Iris pigment epithelial cell (primary cell): ENCODE results near the gene XPC.

ENCODE experiments used
- DNase-seq: peaks from one replicate; pipeline ENCODE4 v3.0.0-alpha.2; 2011; ENCODE audit warnings: low read depth

The XPC gene

DNA sequence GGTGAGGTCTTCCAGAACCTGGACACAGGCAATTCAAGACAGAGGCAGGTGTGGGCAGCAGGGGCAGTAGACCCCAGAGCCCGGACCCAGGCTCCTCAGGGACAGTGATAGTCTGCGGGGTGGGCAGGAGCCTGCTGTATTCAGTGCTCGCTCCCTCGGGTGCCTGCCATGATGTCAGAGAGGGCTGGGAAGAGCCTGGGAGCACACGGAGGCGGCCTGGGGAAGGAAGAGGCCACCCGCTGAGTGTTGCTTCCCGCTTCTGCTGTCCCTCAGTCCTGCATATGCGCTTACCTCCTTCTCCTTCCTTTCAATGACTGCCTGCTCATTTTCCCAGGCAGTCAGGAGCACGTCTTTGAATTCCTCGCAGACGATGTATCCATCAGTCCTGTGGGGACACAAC, 30.8 kb downstream of the XPC start:
- no peak for DNase-seq

DNA sequence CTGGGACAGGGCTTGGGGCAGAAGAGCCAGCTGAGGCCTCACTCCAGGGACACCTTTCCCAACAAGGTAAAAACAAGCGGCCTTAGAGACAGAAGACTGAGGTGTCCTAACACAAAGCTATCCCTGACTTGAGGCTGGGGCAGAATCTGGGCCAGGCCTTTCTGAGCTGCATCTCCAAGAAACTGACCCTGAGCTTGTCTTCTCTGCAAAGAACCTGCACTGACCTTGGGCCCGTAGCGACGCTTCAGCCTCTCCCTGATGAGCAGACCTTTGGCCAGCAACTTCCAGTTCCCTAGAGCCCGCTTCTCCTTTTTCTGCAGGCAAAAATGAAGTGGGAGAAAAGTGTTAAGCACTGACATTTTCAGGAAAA, 31.4 kb downstream of the XPC start:
- no peak for DNase-seq

DNA sequence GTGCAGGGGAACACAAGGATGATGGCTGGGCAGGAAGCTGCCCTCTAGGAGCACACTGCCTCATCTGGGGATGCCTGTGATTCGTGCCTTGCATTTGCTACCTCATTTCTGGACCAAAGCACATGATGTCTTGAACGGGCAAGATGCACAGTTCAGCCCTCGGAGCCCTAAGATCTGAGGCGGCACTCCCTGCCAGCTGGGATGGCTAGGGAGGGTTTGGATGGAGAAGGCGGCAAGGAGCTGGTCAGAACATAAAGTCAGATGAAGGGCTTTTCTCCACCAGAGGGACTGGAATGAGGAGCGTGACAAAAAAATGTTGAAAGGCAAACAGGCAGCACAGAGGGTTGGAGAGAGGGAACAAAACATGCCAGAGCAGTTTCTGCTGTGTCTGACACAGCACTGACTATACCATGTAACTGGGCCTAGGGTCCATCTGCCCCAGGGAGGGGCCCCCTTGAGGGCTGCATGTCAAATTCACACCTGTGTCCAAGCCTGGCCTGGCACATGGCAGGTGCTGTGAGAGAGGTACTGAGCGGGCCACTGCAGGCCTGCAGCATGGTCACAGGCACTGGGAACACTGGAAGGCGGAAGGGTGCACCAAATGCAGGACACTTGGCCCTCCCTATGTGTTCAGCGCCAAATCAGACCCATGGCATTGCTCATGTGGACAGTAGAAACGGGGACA, 31.9 kb downstream of the XPC start:
- no peak for DNase-seq

DNA sequence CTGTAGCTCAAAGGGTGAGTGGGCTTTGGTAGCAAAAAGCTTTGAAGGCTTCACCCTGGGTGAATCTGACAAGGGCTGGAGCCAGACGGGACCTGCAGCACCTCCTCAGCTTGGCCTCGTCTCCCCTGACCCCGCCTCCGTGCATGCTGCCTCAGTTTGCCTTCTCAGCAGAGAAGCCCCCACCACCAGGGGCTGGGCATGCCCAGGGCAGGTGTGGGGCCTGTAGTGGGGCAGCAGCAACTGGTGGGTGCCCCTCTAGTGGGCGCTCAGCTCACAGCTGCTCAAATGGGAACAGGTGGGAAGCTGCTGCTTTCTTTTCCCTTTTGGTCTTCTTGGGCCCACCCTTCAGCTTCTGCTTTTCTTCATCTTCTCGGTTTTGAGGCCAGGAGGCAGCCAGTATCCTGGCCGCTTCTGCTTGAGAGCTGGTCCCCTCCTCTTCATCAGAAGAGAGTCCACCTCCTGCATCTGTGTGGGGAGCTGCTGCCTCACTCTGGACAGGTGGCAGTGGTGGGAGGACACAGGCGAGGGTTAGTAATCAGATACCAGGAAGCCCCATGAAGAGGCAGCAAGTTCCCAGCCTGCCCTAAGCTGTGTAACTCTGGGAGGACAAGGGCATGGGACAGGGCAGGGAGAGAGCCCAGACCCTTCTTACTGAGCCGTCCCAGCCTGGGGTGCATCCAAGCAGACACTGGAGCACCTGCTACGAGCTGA, 32.6 kb downstream of the XPC start:
- no peak for DNase-seq

DNA sequence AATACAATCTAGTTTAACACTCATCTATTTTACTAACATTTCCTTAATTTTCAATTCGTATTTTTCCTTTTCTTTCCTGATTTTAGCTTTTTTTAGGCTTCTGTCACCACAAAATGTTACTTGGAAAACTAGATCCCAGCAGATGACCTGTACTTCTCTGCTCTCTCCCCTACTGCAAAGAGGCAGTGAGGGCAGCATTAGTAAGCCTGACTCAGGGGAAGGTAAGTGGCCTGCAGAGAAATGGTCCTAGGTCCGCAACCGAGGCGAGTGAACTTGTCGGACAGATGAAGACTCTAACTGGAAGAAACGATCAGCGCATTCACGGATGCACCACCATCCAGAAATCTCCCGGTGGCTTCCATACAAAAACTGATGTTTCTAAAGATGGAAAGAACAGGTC, 33.2 kb downstream of the XPC start:
- peak; percentile 70 for DNase-seq

DNA sequence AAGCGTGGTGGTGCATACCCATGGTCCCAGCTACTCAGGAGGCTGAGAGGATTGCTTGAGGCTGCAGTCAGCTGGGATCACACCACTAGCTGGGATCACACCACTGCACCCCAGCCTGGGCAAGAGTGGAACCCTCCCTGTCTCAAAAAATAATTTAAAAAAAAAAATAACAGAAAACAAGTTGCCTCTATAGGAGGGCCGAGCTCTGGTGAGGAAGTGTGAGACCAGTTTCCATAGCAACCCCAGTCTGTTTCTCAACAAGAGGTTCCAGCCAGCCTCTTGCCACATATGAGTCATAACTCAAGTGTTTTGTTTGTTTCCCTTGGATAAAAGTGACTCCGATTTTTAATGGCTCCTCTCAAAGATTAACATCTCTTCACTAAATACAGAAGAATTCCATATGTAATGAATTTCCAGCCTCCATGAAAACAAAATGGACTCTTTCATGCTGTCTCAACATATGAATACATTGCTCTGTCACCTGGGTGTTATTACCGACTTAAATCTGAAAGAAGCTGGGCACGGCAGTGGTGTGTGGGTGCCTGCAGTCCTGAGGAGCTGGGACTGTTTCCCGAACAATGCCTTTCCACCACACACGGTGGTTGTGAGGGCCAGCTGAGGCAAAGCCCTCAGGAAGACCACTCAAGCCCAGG, 33.9 kb downstream of the XPC start:
- DNase-seq: peak; percentile 99

DNA sequence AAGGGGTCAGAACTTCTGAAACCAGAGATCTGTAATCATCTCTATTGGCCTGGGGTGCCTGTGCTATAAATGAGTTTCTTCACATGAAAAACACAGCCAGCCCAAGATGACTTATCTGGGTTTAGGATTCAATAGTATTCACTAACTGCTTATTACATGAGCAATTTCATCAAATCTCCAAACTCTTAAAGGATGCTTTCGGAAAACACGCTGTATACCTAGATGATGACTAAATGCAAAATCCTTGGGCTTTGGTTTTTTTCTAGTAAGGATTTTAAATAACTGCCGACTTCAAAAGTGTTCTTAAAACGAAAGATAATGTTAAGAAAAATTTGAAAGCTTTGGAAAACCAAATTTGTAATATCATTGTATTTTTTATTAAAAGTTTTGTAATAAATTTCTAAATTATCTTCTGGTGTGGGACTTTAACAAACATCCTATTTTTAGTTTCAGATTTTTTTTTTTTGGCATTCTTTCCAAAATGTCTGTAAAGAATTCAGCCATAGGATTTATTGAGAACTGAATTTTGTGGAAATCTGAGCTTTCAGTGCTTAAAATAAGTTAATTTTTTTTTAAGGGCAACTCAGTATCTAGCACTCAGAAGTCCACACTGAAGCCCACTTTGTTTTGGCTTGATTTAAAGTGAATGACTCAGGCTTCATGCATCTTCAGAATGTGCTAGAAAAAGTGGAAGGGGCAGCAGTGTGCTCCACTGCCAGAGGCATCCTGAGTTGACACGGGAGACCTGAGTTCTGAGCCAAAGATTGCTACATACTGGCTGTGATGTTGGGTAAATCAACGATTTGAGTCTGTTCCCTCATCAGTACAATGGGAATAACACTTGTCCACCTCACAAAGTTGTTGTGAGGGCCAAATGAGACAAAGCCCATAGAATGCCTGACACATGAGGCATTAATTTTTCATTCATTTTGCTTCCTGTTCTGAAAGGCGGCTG, 34.9 kb downstream of the XPC start:
- peak; percentile 97 for DNase-seq

DNA sequence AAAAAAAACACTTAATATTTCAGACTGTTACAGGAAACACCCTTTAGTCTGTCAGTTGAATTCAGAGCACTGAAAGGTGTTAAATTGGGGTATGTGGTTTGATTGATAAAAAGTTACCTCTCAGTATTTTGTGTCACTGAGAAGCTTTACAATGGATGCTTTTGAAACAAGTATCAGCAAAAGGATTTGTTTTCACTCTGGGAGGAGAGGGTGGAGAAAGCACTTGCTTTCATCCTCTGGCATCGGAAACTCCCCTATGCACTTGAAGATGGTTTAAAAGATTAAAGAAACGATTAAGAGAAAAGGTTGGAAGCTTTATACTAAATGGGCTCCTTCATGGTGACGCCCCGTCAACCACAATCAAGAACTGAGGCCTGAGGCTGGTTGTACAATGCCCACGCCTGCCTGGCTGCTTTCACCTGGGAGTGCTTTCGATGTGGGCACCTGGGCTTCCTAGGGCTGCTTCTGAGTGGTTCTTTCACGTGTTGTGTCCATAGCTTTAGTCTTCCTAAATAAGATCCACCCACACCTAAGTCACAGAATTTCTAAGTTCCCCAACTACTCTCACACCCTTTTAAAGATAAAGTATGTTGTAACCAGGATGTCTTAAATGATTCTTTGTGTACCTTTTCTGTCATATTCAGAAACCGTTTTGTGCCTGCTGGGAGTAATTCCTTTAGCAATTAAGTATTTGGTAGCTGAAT, 35.7 kb downstream of the XPC start:
- DNase-seq: no peak

DNA sequence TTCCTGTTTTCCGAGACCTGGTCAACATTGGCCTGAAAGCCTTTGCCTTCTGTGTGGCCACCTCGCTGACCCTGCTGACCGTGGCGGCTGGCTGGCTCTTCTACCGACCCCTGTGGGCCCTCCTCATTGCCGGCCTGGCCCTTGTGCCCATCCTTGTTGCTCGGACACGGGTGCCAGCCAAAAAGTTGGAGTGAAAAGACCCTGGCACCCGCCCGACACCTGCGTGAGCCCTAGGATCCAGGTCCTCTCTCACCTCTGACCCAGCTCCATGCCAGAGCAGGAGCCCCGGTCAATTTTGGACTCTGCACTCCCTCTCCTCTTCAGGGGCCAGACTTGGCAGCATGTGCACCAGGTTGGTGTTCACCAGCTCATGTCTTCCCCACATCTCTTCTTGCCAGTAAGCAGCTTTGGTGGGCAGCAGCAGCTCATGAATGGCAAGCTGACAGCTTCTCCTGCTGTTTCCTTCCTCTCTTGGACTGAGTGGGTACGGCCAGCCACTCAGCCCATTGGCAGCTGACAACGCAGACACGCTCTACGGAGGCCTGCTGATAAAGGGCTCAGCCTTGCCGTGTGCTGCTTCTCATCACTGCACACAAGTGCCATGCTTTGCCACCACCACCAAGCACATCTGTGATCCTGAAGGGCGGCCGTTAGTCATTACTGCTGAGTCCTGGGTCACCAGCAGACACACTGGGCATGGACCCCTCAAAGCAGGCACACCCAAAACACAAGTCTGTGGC, 36.6 kb downstream of the XPC start:
- no peak for DNase-seq

DNA sequence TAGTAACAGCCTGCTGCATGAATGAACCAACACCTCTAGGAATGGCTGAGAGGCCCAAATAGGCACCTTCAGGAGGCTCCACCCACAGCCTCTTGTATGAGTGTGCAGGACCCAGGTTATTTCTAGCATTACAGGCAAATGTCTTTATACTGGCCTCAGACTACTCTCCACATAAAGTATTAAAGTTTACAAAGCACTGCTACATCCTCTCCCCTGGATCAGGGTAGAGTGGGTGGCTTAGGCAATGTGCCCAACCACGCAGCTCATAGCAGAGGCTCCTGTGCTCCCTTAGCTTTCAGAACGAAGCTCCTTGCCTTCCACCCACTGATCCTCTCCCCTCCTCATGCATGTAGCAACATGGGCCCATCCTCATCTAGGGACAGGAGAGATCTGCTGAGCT, 37.3 kb downstream of the XPC start:
- DNase-seq: peak; percentile 26

DNA sequence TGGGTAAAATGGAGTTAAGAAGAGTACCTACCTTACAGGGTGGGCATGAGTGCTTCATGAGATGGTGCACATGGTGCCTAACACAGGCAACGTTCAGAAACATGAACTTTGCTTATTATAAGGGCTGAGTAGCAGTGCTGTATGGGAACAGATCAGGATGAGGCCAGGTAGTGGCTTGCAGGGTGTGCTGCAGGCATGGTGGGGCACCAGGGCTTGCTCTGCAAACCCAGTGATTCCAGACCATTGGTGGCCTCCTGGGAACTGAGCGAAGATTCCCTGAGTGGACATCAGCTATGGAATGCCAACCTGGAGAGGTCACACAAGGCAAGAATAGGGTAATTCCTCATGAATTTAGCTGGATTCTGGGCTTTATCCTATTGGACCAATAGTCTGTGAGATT, 37.7 kb downstream of the XPC start:
- no peak for DNase-seq

DNA sequence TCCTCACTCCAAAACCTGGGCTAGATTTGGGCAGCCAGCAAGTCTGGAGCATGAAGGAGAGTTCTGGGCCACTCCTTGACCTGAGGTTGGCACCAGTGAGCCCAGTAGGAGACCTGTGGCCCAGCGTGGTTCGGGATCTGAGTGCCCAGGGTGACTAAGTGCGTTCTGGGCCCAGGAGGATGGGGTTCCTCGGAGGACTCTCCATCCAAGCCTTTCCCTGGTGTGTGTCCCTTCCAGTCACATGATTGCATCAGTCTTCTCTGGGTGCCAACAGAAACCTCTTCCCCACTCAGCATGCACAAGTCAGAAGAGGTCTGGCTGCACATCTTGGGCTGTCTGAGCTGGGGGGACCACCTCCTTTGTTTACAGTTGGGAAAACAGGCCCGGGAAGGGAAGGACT, 38.6 kb downstream of the XPC start:
- DNase-seq: no peak

DNA sequence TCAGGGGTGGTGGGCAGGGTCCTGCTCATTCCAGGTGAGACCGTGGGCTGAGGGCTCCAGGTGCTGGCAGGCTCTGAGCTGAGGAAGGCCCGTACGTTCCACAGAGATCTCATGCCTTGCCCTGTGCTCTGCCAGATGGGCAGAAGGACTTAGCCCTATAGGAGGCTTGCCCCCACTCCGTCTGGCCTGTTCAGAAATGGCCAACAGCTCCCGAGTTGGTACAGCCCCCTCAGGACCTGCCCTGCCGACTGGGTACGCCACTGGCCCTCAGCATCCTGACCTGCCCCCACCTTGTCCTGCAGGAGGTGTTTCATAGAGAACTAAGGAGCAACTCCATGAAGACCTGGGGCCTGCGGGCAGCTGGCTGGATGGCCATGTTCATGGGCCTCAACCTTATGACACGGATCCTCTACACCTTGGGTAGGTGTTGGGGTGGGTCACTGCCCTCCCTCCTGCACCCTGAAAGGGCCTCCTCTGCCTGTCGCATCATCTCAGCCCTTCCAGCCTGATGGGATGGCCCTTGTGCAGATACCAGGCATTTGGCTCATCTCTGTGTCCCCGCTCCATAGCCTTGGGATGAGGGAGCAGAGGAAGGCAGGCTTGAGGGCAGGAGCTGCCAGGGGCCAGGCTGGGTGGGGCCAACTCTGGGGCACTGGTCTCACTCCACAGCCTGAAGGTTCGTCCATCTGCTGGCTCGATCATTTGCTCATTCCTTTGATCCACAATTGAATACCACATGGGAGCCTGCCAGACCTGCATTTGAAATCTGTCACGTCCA, 39.3 kb downstream of the XPC start:
- DNase-seq: no peak

DNA sequence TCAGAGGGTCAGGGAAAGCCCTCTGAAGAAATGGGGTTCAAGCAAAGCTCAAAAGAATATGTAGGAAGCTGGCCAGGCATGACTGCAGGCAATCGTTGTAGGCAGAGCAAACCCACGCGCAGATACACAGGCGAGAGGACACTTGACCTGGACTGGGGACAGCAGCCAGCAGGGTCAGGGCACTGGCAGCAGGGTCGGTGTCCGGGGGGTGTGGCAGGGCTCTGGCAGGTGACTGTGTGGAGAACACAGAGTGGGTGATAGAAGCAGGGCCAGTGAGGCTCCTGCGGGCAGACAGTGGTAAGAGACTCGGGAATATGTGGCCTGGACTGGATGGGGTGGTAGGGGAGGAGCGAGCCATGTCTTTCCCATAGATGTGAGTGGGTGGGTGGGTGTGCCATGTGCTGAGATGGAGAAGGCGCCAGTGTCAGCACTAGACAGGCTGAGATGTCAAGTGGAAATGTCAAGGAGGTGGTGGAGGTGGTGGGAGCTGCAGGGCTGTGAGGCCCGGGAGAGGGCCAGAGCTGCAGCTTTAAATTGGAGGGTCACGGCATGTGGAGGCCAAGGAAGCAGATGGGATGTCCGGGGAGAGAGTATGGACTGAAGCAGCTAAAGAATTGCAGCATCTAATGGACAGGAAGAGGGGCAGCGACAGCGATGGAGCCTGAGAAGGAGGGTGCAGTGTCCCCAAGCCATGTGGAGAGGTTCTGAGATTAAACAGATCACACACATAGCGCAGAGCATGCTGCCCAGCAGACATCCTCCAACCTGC, 40.1 kb downstream of the XPC start:
- DNase-seq: no peak

DNA sequence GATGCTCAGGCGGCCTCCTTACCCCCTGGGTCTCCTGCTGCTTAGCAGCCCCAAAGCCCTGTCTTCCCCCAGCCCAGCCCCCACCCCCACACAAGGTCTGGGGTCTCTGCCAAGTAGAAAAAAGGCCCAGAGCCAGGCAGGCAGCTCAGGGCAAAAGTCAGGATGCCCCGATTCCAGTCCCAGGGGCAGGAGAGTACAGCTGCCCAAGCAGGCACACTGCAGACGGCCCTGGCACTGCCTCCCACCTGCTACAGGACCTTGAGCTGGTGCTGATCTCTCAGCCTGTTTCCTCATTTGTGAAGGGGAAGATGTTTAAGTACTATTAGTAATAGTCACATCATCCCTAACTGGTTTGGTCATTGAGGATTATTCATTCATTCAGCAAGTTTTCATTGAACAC, 41.0 kb downstream of the XPC start:
- no peak for DNase-seq

DNA sequence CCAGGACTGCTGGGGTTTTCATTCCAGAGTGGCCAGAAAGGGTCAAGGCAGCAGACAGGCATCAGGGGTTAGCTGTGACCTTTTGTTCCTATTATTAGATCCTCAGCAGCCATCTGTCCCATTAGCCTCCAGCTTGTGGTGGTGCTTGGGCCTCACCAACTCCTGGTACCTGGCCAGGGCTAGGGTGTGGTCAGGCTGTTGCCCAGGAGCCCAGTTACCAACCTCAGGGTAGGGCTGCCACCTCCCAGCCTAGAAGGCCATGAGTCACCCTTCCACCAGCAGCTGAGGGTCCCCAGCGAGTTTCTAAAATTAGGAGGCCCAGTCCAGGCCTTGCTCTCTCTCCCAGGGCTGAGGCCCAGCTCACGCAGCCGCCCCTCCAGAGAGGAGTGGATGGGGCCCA, 41.4 kb downstream of the XPC start:
- DNase-seq: no peak

DNA sequence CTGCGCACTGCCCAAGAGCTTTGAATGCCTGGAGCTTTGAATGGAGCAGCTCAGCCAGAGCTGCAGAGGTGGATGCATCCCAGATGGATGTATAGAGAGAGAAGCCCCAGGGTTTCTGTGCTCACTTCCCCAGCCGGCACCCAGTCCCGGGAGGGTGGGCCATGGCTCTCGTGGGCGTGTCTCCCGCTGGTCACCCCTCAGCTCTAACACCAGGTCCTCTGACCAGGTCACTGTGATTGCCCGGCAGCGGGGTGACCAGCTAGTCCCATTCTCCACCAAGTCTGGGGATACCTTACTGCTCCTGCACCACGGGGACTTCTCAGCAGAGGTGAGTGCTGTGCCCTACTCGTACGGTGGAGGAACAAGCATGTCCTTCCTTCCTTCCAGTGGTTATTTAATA, 42.8 kb downstream of the XPC start:
- DNase-seq: no peak

DNA sequence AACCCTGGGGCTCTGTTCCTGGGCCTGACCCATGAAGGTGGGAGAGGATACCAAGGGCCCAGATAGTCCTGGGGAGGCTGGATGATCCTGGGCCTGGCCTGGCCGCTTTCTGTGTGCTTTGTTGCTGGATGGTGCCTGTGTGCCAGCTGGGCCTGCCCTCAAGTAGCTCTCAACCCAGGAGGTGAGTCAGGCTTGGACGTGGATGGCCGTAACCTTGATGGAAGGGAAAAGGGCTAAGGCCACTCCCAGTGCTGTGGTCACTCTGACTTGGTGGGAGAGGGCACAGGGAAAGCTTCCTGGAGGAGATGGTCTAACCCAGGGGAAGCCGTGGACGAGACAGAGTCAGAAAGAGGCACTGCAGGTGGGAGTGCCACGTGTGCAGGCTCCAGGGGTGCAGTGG, 44.1 kb downstream of the XPC start:
- DNase-seq: no peak

DNA sequence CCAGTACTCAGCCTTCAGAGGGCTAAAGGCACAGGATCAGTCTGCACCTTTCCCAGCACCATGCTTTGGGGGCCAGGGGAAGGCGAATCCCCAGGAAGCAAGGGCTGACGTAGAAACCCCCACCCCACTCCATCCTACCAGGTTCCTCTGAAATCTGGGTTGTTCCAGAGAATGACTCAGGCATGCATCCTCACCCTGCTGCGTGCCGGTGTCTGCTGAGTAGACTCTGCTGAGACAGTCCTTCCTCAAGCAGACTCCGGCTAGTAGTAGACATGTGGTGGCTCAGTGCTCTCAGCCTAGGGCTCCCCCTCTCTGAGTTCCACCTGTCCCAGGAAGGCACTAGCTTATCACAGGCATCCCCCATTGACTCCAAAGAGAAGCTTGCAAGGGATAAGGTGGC, 44.5 kb downstream of the XPC start:
- peak; percentile 30 for DNase-seq
